Measurements from ENCODE around the gene BLACAT1. TPM values are rescaled to one million over a fixed set of nuclear protein-coding genes. Genes with fewer than 3 reads are reported as not detected.

BLACAT1 gene
- total and polyA plus RNA-seq, 2 of the 13 experiments (the other 11 are each of a cell fraction or from before 2014, with no cell fraction given), result 1.2 to 2.8 TPM

- TF ChIP-seq UBTF (CRISPR knock-in tag; IDR thresholded peaks at IDR 0.05) (peak; percentile 59), FOXP4 (CRISPR knock-in tag; IDR thresholded peaks at IDR 0.05) (no peak), GFI1 (CRISPR knock-in tag; IDR thresholded peaks at IDR 0.05; ENCODE audit: borderline replicate concordance) (0 out of 2 replicates have a peak, but pooled peaks have one; percentile 25), JUND (CRISPR knock-in tag; IDR thresholded peaks at IDR 0.05) (no peak), ZNF788 (CRISPR knock-in tag; IDR thresholded peaks at IDR 0.05; ENCODE audit: borderline replicate concordance) (no peak)
Observed at GRCh38 chr1:205500240-205501233, 44.7 kb upstream of the BLACAT1 start (continued).

GRCh38 chr1:205499789-205500188 is 43.9 kb upstream of the BLACAT1 start:
- Histone ChIP-seq H3K79me2 (ENCODE audit: insufficient read depth, low read length) (peaks cover under 1% of the 10 kb centered on the region), H3K4me2 (ENCODE audit: low read depth, low read length) (no peak overlapping the region), H3K4me3 (replicated peaks in 1 of 3; ENCODE audit: insufficient read depth in 1 of 3, low read depth in 2 of 3, low read length in 3 of 3) (no peak overlapping the region), H3K27ac (ENCODE audit: extremely low read length, insufficient read depth, low read length) (no peak overlapping the region), H3K36me3 (replicated peaks in 1 of 2; ENCODE audit: control insufficient read depth in 1 of 2, insufficient read depth in 2 of 2, low read length in 2 of 2) (no peaks in the 10 kb centered on the region), H3K4me1 (ENCODE audit: insufficient read depth, low read length) (peaks cover 87% of the 10 kb centered on the region), H4K20me1 (ENCODE audit: insufficient read depth, low read length) (no peaks in the 10 kb centered on the region), H3K27me3 (ENCODE audit: control insufficient read depth in 1 of 2, insufficient read depth in 2 of 2, low read length in 2 of 2) (no peaks in the 10 kb centered on the region; a peak in 2 of 5 replicates), H3K9me3 (ENCODE audit: low read length) (no peaks in the 10 kb centered on the region), H2AFZ (ENCODE audit: low read length) (no peak overlapping the region), H3K9ac (ENCODE audit: insufficient read depth, low read depth, low read length) (no peak overlapping the region)
- TF ChIP-seq ATRX (CRISPR knock-in tag; IDR thresholded peaks at IDR 0.05; ENCODE audit: borderline replicate concordance), result no peak
- TF ChIP-seq ZNF441 (CRISPR knock-in tag; IDR thresholded peaks at IDR 0.05; ENCODE audit: borderline replicate concordance), result no peak
- CTCF ChIA-PET (ENCODE audit: low intra/inter-chr PET ratio, low total read pairs), result no interaction called here
- POLR2A ChIA-PET, result no interaction called here
- no peak for DNase-seq (ENCODE audit: low spot score)
- FAIRE-seq, result no peak
- no peak for ATAC-seq
- WGBS (ENCODE audit: low lambda C conversion rate), result 55% methylated on average over 3 of the region's 3 CpGs
- in situ Hi-C loops (cut with HindIII; ENCODE audit: extremely low pct_ligation_motif_present, low pct_unique_long_range_greater_than_20kb) (no loop called here), intact Hi-C loops (cut with micrococcal nuclease; ENCODE audit: unreplicated experiment) (no loop called here)
- BruUV-seq (replicated peaks), result no TSS peak

All from HepG2 (cell line).